ENCODE data around the gene AK2.
"Not testable (repeated sequence)": the region's sequence is repeated elsewhere in the genome, so short reads cannot be mapped to it uniquely, and the experiment has no call there.

The AK2 gene

DNA sequence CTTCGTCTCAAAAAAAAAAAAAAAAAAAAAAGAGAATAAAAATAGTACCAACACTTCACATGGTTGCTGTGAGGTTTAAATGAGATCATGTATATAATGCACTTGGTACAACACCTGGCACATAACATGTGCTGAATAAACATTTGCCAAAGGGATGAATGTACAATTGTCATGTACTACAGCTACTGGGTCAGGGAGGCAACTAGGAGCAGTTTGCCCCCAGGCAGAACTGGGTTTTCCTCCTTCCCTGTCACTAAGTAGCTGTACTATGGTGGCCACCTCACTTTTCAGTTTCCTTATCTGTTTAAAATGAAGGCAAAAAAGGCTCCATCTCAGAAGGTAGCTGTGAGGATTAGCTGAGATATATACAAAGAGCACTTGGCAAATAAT, 11.5 kb downstream of the AK2 start:
- no peak overlapping the region for H3K4me3 ChIP-seq (ENCODE audit: low read depth, low read length)

DNA sequence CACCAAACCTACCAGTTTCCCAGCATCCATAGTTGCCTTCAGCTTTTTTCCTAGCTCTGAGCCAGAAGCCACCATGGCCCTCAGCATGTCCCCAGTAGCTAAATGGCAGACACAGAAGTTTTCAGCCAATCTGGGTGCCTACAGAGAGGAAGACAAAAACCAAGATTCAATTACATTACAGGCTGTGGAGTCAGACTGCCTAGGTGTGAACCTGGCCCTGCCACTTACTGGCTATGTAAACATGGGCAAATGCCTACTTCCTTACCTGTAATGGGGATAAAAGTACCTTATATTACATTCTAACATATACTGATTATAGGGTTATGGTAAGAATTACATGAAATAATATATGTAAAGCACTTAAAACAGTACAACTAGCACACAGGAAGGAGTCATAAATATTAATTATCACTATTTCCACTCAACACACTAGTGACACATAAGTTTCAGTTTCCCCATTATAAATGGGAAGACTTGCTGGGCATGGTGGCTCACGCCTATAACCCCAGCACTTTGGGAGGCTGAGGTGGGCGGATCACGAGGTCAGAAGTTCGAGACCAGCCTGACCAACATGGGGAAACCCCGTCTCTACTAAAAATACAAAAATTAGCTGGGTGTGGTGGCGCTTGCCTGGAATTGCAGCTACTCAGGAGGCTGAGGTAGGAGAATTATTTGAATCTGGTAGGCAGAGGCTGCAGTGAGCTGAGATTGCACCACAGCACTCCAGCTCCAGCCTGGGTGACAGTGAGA, 12.1 kb downstream of the AK2 start:
- not testable (repeated sequence) for H3K4me3 ChIP-seq (ENCODE audit: low read depth, low read length)

GRCh38 chr1:33022650-33023200, 14.0 kb downstream of the AK2 start:
- no peak overlapping the region for H3K4me3 ChIP-seq (ENCODE audit: low read depth, low read length)

DNA sequence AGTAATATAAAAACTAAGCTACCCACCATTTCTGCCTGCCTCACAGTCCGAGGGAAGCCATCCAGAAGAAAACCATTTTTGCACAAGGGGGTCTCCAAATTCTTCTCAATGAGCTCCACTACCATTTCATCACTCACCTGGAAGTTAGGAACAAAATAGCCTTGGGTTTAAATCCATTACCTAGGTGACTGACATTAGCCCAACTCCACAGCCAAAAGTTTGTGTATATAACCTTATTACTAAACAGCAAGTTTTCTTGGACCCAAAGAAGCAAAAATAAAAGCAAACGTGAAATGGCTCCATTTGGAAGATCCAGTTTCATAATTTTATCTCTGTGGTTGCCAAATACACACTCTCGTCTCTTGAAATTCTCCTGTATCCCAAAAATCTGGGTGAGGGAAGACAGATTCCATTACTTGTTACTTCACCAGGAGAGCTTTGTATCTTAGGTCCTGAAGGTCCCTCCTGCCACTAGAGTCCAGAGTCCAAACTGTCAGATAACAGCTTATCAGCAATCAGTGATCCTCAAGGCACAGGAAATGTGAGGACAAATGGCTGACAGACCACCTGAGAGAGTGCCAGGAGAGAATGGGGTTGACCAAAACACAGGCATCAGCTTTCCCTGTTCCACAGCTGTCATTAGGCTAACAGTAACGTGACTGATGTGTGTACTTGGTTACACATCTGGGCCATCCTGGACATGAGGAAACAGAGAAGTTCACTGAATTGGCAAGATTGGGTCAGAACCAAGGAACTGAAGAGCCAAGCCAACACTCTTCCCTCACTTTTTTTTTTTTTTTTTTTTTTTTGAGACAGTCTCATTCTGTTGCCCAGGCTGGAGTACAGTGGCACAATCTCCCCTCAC, 14.9 kb downstream of the AK2 start:
- no peak overlapping the region for H3K4me3 ChIP-seq (ENCODE audit: low read depth, low read length)

DNA sequence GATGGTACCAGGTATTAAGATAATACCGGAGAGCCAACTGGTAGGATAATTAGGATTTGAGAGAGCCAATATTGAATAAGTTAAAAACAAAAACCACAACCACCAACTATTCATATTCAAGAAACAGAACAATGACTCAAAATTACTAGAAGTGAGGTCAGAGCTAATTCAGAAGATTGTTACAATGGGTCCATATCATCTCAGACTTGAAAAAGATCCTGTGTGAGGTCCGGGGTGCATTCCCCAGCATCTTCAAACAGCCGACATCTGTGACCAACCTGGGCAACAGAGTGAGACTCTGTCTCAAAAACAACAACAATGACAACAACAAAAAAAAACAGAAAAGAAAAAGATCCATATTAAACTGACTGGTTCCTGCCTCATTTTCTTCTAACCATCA, 18.6 kb downstream of the AK2 start:
- H3K4me3 ChIP-seq (ENCODE audit: low read depth, low read length), result no peak overlapping the region

- H3K4me3 ChIP-seq (ENCODE audit: low read depth, low read length), result no peak overlapping the region
These were observed 19.5 kb downstream of the AK2 start for GRCh38 chr1:33017175-33017574.

DNA sequence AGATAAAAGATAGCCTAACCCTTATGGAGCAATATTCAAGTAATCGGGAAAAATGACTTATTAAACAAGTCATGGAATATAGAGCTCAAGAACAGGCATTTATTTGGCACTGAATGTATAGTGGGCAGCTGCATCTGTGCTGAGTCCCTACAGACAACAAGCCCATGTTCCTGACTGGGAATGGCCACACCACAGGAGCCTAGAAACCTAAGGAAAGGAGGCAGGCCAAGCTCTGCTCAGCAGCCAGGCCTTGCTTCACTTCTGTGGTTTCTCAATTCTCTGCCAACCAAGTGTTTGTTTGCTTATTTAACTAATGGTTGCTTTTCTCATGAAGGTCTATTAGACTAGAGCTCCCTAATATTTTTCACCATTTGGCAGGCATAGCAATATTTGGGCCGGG, 21.5 kb downstream of the AK2 start:
- no peak overlapping the region for H3K4me3 ChIP-seq (ENCODE audit: low read depth, low read length)

DNA sequence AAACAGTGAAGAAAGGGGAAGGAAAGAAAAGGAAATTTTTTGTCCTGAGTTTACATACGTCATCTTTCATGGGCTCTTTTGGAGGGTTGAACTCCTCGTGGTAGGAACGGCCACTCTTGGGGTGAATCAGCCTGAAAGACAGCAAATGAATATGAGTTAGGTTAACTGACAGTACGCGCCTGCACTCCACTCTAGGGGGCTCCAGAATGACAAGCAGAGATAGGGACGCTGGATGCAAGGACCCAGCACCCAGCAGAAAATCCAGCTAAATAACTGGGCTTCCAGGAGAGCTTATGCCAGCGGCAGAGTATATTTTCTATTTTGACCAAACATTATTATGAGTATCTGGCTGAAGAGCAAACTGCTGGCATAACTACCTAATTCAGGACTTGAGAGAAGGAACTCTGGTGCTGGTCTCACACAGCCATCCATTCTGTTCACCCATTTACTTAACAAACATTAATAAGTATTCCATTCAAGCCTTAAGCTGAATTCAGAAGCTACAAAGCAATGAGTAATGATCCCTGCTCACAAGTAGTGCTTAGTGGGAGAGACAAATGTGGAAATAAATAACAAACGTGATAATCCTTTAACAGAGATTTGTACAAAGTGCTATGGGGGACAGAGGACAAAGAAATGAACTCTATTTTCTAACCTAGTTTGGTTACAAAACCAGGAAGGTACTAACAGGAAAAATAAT, 22.1 kb downstream of the AK2 start:
- no peak overlapping the region for H3K4me3 ChIP-seq (ENCODE audit: low read depth, low read length)

- H3K4me3 ChIP-seq (ENCODE audit: low read depth, low read length), result no peak overlapping the region
These were observed 22.9 kb downstream of the AK2 start for GRCh38 chr1:33013791-33014190.

DNA sequence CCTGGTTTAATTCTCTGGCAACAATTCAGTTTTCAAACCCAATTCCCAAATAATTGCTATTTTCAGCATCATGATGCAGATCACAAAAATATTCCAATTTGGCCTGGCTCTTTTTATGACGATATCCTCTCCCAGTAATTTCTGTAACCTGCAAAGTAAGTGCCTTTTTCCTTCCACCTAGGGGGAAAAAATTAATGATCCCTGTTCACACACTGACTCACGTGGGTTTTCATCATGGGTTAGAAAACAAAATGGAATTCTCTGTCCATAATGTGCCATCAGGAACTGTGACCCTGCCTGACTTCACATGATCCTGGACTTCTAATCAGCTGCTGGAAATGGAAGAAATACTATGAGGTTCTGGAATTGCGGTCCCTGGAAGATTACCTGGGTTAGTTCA, 24.5 kb downstream of the AK2 start:
- H3K4me3 ChIP-seq (ENCODE audit: low read depth, low read length), result no peak overlapping the region

DNA sequence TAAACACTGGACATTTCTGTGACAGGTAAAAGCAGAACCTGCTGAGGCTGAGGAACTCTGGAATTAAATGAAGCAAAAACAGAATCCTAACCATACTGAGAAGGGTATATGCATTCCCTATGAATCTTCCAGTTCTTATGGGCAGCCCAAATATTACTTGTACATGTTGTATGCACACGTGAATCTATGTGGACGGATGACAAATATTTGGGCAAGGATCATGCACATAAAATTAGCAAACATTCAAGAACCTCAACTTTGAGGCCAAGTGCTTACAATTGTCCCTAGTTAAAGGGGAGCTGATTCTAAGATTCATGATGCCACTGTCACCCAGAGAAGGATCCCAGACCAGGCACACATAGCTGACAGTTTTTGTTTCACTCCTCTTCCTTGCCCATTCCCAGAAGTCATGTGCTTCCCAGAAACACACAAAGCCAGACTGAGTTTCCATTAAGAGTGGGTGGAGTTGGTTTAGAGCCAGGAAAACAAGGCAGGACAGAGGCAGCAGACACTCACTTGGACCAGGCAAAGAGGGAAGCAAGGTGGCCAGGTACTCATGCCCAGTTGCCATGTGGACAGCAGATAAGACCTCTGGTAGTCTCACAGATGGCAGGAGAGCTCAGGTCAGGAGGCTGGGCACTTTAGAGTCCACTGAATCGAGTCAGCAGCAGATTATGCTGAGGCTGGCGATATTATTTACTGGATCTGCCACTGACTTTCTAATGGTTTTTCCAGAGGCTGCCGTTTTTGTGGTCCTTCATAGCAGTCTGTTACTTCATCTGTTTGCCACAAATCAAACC, 25.6 kb downstream of the AK2 start:
- H3K4me3 ChIP-seq (ENCODE audit: low read depth, low read length), result no peak overlapping the region

- H3K4me3 ChIP-seq (ENCODE audit: low read depth, low read length), result no peak overlapping the region
These were observed 27.1 kb downstream of the AK2 start for GRCh38 chr1:33009561-33009960.

DNA sequence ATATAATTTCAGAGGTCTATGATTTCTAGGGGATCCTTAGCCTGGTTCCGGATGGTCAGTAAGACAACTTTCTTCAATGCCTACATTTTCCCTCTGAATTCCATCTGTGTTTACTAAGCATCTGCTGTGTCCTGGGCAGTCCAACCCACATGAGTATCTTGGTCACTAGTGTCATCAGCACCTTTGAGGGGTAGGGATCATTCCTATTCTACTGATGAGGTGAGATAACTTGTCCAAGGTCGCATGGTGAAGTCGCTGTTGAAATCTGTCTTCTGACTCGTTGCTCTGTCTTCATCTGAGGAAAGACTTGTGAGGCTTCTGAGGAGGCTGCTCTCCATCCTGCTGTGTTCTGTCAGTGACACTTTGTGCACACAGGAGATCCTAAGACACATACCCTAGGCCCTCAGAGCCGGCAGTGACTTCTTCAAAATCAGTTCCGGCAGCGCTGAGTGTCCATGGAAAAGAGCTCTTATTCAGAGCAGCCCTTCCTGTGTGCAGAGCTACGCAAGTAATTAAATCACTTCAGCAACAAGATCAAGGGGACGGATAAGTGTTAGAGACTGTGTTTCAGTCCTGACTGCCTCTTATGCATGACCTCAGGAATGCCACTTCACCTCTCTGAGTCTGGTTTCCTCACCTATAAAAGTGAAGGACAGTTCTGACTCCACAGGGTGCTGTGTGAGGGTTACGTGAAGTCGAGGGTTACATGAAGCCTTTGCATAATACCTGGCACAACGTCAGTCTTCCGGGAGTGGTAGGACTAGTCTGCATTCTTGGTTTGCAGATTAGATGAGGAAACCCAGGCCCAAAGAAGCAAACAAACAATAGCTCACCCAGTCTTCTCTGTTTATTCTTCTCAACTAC, 28.4 kb downstream of the AK2 start:
- no peak overlapping the region for H3K4me3 ChIP-seq (ENCODE audit: low read depth, low read length)

DNA sequence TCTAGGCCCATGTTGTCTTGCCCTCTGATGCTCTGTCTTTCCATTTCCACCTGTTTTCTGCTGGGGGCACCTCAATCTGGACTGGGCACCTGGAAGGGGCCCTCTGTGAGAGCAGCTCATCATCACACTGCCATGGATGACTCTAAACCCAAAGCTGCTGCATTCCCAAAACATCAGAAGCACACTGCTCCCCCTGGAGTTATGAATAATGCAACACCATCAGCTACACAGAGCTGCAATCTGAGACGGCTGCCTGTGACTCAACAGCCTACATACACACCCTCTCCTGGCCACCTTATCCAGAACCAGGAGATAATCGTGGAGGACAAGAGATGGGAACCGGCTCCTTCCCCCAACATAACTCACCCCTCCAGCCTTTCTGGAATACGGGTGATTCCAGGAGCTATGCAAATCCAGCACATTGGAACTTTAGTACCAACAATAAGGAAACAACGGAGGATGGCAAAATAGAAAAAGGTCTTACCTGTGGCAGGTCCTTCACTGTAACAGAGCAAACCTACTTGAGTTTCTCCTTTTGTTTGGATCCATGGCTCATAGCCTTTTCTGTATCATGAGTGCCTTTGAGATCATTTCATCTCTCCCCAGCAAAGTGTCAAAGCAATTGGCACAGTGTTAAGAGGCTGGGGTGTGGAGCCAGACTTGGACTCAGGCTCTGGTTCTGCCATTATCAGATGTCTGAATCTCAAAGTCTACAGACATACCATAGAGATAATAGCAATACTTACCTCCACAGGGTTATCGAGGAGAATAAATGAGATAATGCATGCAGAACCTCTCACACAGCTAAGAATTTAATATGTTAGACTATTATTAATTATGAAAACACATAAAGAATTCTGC, 29.3 kb downstream of the AK2 start:
- H3K4me3 ChIP-seq (ENCODE audit: low read depth, low read length), result no peak overlapping the region

DNA sequence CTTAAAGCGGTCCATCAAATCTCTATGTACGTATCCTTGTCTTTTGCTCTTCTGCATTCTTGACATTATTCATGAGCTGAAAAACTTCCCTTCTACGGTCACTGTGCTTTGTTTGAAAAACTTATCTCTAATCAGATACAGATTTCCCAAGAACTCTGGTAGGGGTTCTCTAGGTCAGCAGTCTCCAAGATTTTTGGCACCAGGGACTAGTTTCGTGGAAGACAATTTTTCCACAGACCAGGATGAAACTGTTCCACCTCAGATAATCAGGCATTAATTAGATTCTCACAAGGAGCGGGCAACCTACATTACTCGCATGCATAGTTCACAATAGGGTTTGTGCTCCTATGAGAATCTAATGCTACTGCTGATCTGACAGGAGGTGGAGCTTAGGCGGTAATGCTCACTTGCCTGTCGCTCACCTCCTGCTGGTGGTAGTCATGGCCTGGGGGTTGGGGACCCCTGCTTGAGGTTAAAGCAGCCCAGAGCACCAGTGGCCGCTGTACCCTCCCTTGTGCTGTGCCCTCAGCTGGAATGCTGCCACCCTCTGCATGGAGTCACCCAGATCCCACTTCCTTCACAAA, 30.8 kb downstream of the AK2 start:
- no peak overlapping the region for H3K4me3 ChIP-seq (ENCODE audit: low read depth, low read length)

GRCh38 chr1:33005117-33005837, 31.4 kb downstream of the AK2 start:
- H3K4me3 ChIP-seq (ENCODE audit: low read depth, low read length), result no peak overlapping the region

GRCh38 chr1:33004613-33005012, 32.1 kb downstream of the AK2 start:
- no peak overlapping the region for H3K4me3 ChIP-seq (ENCODE audit: low read depth, low read length)

- H3K4me3 ChIP-seq (ENCODE audit: low read depth, low read length), result no peak overlapping the region
These were observed 33.0 kb downstream of the AK2 start for GRCh38 chr1:33003657-33004056.
